HEK293 (cell line): ENCODE results near the gene PARP6.

ENCODE experiments used
- CTCF ChIA-PET: fragments of 350-600 bp; formaldehyde crosslinking; extraction: SDS; loops from one replicate; lab custom pipeline; 2021; ENCODE audit warnings: antibody characterized with exemption; lab: Yijun Ruan, JAX
- POLR2A ChIA-PET: fragments of 300-600 bp; formaldehyde crosslinking; extraction: SDS; loops from one replicate; lab custom pipeline; 2020; ENCODE audit warnings: antibody characterized with exemption, inconsistent platforms; lab: Yijun Ruan, JAX
- H3K27ac ChIP-seq: fragments of 200-500 bp; sonication (Bioruptor generic); 2 replicates; pipeline ENCODE4 v1.5.1; 2014; ENCODE audit warnings: low read depth, low read length, control low read depth, inconsistent platforms; ENCODE audit errors: extremely low read depth
- H3K36me3 ChIP-seq, 2 experiments: fragments of 200-500 bp in 1 of 2; sonication (Bioruptor generic) in 1 of 2; 1 replicate in 1 of 2; 2 replicates in 1 of 2; pipeline ENCODE4 v1.5.1; 2014 to 2017; ENCODE audit warnings: inconsistent platforms in 2 of 2, low read length in 2 of 2; ENCODE audit not compliant: control insufficient read depth in 2 of 2, insufficient read depth in 1 of 2
- H3K4me1 ChIP-seq: fragments of 200-500 bp; sonication (Bioruptor generic); 2 replicates; pipeline ENCODE4 v1.5.1; 2014; ENCODE audit warnings: mild to moderate bottlenecking, low read length, inconsistent platforms; ENCODE audit not compliant: control insufficient read depth, insufficient read depth
- H3K4me3 ChIP-seq: 2 replicates; pipeline ENCODE4 v1.5.1; 2011; ENCODE audit warnings: low read depth, mild to moderate bottlenecking, control low read depth, low read length, moderate library complexity
- H3K9me3 ChIP-seq: fragments of 200-500 bp; sonication (Bioruptor generic); 2 replicates; pipeline ENCODE4 v1.5.1; 2014; ENCODE audit warnings: low read depth, low read length, inconsistent platforms; ENCODE audit not compliant: control insufficient read depth, insufficient read depth
- GFI1B ChIP-seq: fragments of 450-650 bp; formaldehyde crosslinking; IDR thresholded peaks from 2 replicates; pipeline ENCODE4 v1.5.1; 2016; ENCODE audit warnings: missing biosample characterization, missing genetic modification characterization
- GLIS2 ChIP-seq: fragments of 450-650 bp; formaldehyde crosslinking; IDR thresholded peaks from 2 replicates; pipeline ENCODE4 v1.5.1; 2016; ENCODE audit warnings: missing biosample characterization, missing genetic modification characterization
- KLF16 ChIP-seq: fragments of 450-650 bp; formaldehyde crosslinking; IDR thresholded peaks from 2 replicates; pipeline ENCODE4 v1.5.1; 2017; ENCODE audit warnings: missing biosample characterization, missing genetic modification characterization
- KLF7 ChIP-seq: fragments of 450-650 bp; formaldehyde crosslinking; IDR thresholded peaks from 2 replicates; pipeline ENCODE4 v1.5.1; 2016; ENCODE audit warnings: missing biosample characterization, missing genetic modification characterization, borderline replicate concordance
- KLF8 ChIP-seq: fragments of 450-650 bp; formaldehyde crosslinking; IDR thresholded peaks from 2 replicates; pipeline ENCODE4 v1.5.1; 2016; ENCODE audit warnings: missing biosample characterization, missing genetic modification characterization
- ZBTB21 ChIP-seq: fragments of 450-650 bp; formaldehyde crosslinking; IDR thresholded peaks from 2 replicates; pipeline ENCODE4 v1.5.1; 2017; ENCODE audit warnings: missing biosample characterization, missing genetic modification characterization
- ZFP3 ChIP-seq: fragments of 450-650 bp; formaldehyde crosslinking; IDR thresholded peaks from 2 replicates; pipeline ENCODE4 v1.5.1; 2016; ENCODE audit warnings: low read depth, missing biosample characterization, missing genetic modification characterization
- ZNF140 ChIP-seq: fragments of 450-650 bp; formaldehyde crosslinking; IDR thresholded peaks from 2 replicates; pipeline ENCODE4 v1.5.1; 2016; ENCODE audit warnings: missing biosample characterization, missing genetic modification characterization
- ZNF146 ChIP-seq: fragments of 450-650 bp; formaldehyde crosslinking; IDR thresholded peaks from 2 replicates; pipeline ENCODE4 v1.5.1; 2016; ENCODE audit warnings: missing biosample characterization, missing genetic modification characterization
- ZNF155 ChIP-seq: fragments of 450-650 bp; formaldehyde crosslinking; IDR thresholded peaks from 2 replicates; pipeline ENCODE4 v1.5.1; 2016; ENCODE audit warnings: missing biosample characterization, missing genetic modification characterization
- ZNF174 ChIP-seq: fragments of 450-650 bp; formaldehyde crosslinking; IDR thresholded peaks from 2 replicates; pipeline ENCODE4 v1.5.0; 2017; ENCODE audit warnings: missing biosample characterization, mild to moderate bottlenecking, missing genetic modification characterization
- ZNF239 ChIP-seq: fragments of 450-650 bp; formaldehyde crosslinking; IDR thresholded peaks from 2 replicates; pipeline ENCODE4 v1.5.1; 2016; ENCODE audit warnings: missing biosample characterization, missing genetic modification characterization
- ZNF24 ChIP-seq: fragments of 450-650 bp; formaldehyde crosslinking; IDR thresholded peaks from 2 replicates; pipeline ENCODE4 v1.5.1; 2016; ENCODE audit warnings: missing biosample characterization, missing genetic modification characterization
- ZNF248 ChIP-seq: fragments of 450-650 bp; formaldehyde crosslinking; IDR thresholded peaks from 2 replicates; pipeline ENCODE4 v1.5.1; 2017; ENCODE audit warnings: missing biosample characterization, missing genetic modification characterization
- ZNF354C ChIP-seq: fragments of 450-650 bp; formaldehyde crosslinking; IDR thresholded peaks from 2 replicates; pipeline ENCODE4 v1.5.1; 2016; ENCODE audit warnings: missing biosample characterization, missing genetic modification characterization, low read depth, borderline replicate concordance
- ZNF514 ChIP-seq: fragments of 450-650 bp; formaldehyde crosslinking; IDR thresholded peaks from 2 replicates; pipeline ENCODE4 v1.5.1; 2016; ENCODE audit warnings: missing biosample characterization, missing genetic modification characterization
- ZNF621 ChIP-seq: fragments of 450-650 bp; formaldehyde crosslinking; IDR thresholded peaks from 2 replicates; pipeline ENCODE4 v1.5.1; 2017; ENCODE audit warnings: missing biosample characterization, missing genetic modification characterization
- ZNF626 ChIP-seq: fragments of 450-650 bp; sonication (Bioruptor Pico); formaldehyde crosslinking; IDR thresholded peaks from 2 replicates; pipeline ENCODE4 v1.5.1; 2018; ENCODE audit warnings: missing biosample characterization, missing genetic modification characterization, inconsistent platforms
- ZNF654 ChIP-seq: fragments of 450-650 bp; formaldehyde crosslinking; IDR thresholded peaks from 2 replicates; pipeline ENCODE4 v1.5.1; 2016; ENCODE audit warnings: low read depth, missing biosample characterization, missing genetic modification characterization
- TF ChIP-seq, protein P1 (sequence below): fragments of 450-650 bp; formaldehyde crosslinking; IDR thresholded peaks from 2 replicates; pipeline ENCODE4 v1.5.1; 2016; ENCODE audit warnings: missing biosample characterization, missing genetic modification characterization, low read depth
- TF ChIP-seq, protein P2 (sequence below): fragments of 450-650 bp; formaldehyde crosslinking; IDR thresholded peaks from 2 replicates; pipeline ENCODE4 v1.5.1; 2016; ENCODE audit warnings: missing biosample characterization, missing genetic modification characterization
- TF ChIP-seq, protein P3 (sequence below): fragments of 450-650 bp; formaldehyde crosslinking; optimal IDR thresholded peaks from 2 replicates; pipeline ENCODE3; 2016; ENCODE audit warnings: missing biosample characterization, mild to moderate bottlenecking, missing genetic modification characterization

Gene PARP6

DNA sequence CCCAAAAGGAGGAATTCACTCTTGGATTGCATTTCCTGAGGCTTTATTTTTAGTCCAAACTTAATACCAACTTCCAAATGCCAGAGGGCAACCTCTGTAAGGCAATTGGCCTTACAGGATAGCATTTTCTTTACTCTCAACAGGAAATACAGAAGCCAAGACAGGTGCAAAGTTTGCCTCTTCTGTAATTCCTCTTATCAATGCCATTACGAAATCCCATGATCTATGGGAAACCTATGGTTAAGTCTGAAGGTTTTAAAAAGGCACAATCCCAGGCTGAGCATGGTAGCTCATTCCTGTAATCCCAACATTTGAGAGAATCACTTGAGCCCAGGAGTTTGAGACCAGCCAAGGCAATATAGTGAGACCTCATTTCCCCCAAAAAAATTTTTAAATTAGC lies 56.3 kb downstream of the PARP6 start:
- POLR2A ChIA-PET = interaction anchor here (0.7 to 2.8 kb wide), 2 partner anchors 11 to 15 kb away, joined by 4 to 19 read pairs; partner anchors contain the start of gene PKM
- H3K27ac ChIP-seq = no peak overlapping the region; the same call in 1 of the 2 replicates

DNA sequence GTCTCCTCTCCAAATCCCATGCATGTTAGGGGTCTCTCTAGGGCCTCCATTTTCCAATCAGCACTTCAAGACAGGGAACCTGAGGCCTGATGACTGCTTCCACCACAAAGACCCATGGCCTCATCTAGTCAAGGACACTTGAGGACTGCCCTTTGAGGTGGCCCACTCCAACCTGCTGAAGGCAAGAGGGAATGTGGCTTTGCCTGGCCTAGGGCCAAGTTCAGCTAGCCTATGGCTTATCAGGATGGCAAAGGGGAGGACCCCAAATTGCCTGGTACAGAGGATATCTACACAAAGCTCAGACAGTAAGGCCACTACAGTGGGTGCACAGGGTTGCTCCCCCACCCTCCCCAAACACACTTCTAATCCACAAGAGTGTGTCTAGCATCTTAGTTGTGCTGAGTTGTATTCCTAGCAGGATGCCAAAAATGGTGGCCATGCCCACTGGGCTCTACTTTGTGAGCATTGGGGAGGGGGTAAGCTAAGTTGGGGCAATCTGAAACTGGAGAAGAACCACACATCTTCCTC lies 64.7 kb downstream of the PARP6 start:
- Histone ChIP-seq H3K4me3 (no peak overlapping the region), H3K4me1 (no peaks in the 10 kb centered on the region), H3K9me3 (no peaks in the 10 kb centered on the region), H3K27ac (no peak overlapping the region), H3K36me3 (peaks cover 90 to 98% of the 10 kb centered on the region in 2 experiments)
- POLR2A ChIA-PET = interaction anchor here (0.9 to 2.0 kb wide), 6 partner anchors 9 to 23 kb away, joined by 3 to 12 read pairs (median 3); partner anchors contain the start of gene PKM
- TF ChIP-seq GLIS2 (tag by site-specific recombination) (no peak), KLF7 (tag by site-specific recombination) (no peak), ZNF155 (no peak), ZNF24 (tag by site-specific recombination) (no peak), ZNF239 (tag by site-specific recombination) (no peak)
- TF ChIP-seq, protein P1, sequence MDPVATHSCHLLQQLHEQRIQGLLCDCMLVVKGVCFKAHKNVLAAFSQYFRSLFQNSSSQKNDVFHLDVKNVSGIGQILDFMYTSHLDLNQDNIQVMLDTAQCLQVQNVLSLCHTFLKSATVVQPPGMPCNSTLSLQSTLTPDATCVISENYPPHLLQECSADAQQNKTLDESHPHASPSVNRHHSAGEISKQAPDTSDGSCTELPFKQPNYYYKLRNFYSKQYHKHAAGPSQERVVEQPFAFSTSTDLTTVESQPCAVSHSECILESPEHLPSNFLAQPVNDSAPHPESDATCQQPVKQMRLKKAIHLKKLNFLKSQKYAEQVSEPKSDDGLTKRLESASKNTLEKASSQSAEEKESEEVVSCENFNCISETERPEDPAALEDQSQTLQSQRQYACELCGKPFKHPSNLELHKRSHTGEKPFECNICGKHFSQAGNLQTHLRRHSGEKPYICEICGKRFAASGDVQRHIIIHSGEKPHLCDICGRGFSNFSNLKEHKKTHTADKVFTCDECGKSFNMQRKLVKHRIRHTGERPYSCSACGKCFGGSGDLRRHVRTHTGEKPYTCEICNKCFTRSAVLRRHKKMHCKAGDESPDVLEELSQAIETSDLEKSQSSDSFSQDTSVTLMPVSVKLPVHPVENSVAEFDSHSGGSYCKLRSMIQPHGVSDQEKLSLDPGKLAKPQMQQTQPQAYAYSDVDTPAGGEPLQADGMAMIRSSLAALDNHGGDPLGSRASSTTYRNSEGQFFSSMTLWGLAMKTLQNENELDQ (tag by site-specific recombination) = no peak
- TF ChIP-seq, protein P2, sequence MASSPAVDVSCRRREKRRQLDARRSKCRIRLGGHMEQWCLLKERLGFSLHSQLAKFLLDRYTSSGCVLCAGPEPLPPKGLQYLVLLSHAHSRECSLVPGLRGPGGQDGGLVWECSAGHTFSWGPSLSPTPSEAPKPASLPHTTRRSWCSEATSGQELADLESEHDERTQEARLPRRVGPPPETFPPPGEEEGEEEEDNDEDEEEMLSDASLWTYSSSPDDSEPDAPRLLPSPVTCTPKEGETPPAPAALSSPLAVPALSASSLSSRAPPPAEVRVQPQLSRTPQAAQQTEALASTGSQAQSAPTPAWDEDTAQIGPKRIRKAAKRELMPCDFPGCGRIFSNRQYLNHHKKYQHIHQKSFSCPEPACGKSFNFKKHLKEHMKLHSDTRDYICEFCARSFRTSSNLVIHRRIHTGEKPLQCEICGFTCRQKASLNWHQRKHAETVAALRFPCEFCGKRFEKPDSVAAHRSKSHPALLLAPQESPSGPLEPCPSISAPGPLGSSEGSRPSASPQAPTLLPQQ (tag by site-specific recombination) = no peak
- CTCF ChIA-PET = interaction anchor here (0.6 to 3.5 kb wide), 3 partner anchors 8 to 64 kb away, joined by 4 to 12 read pairs (median 6); no protein-coding TSS in a partner anchor

More for the DNA sequence above, 56.3 kb downstream of the PARP6 start:
- no peak overlapping the region for H3K4me3 ChIP-seq
- H3K9me3 ChIP-seq = no peaks in the 10 kb centered on the region
- peaks cover 93 to 100% of the 10 kb centered on the region in 2 experiments for H3K36me3 ChIP-seq
- TF ChIP-seq ZNF621 (tag by site-specific recombination) (no peak), ZNF174 (tag by site-specific recombination) (no peak), ZNF248 (no peak), ZFP3 (tag by site-specific recombination) (no peak), GFI1B (tag by site-specific recombination) (no peak), ZNF140 (no peak), KLF8 (tag by site-specific recombination) (no peak), ZNF626 (no peak), ZNF354C (tag by site-specific recombination) (no peak), ZNF654 (tag by site-specific recombination) (no peak), KLF16 (tag by site-specific recombination) (no peak), ZNF146 (tag by site-specific recombination) (no peak), ZBTB21 (no peak), ZNF514 (no peak)
- TF ChIP-seq, protein P3, sequence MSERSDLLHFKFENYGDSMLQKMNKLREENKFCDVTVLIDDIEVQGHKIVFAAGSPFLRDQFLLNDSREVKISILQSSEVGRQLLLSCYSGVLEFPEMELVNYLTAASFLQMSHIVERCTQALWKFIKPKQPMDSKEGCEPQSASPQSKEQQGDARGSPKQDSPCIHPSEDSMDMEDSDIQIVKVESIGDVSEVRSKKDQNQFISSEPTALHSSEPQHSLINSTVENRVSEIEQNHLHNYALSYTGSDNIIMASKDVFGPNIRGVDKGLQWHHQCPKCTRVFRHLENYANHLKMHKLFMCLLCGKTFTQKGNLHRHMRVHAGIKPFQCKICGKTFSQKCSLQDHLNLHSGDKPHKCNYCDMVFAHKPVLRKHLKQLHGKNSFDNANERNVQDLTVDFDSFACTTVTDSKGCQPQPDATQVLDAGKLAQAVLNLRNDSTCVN (tag by site-specific recombination) = no peak
- TF ChIP-seq, all 188 proteins: peak for 0
- CTCF ChIA-PET = interaction anchor here (0.6 to 3.4 kb wide), 4 partner anchors 10 to 371 kb away, joined by 3 to 29 read pairs (median 5); no protein-coding TSS in a partner anchor
- H3K4me1 ChIP-seq = no peaks in the 10 kb centered on the region
